Fibroblast of skin of right biceps (primary cell): ENCODE data around the gene ZFP36.
A peak's percentile ranks its signal among the peaks of the same experiment; 100 is the strongest.

Experiments used
- DNase-seq: peaks from one replicate; pipeline ENCODE4 v3.0.0-alpha.2; 2013

The ZFP36 gene

GRCh38 chr19:39385629-39386411 lies 20.8 kb upstream of the ZFP36 start:
- DNase-seq, result no peak

GRCh38 chr19:39386557-39386956 lies 20.1 kb upstream of the ZFP36 start:
- DNase-seq, result no peak

- no peak for DNase-seq
Measured at GRCh38 chr19:39388657-39389056, 18.0 kb upstream of the ZFP36 start.

GRCh38 chr19:39389631-39390414 lies 16.8 kb upstream of the ZFP36 start:
- no peak for DNase-seq

- DNase-seq, result no peak
Measured at GRCh38 chr19:39390451-39390750, 16.2 kb upstream of the ZFP36 start.

- DNase-seq, result peak; percentile 100
Measured at GRCh38 chr19:39390751-39391437, 15.8 kb upstream of the ZFP36 start, which contains the start of the genes MED29 and PAF1. Gene MED29 (plus strand): TSS chr19:39391378. CDS start chr19:39391423, 45 bp downstream. Gene PAF1 (minus strand): TSS chr19:39391106. CDS start chr19:39390864, 242 bp downstream.

- peak; percentile 79 for DNase-seq
Measured at GRCh38 chr19:39397360-39398296, 9.0 kb upstream of the ZFP36 start.

- DNase-seq, result peak; percentile 71
Measured at GRCh38 chr19:39398297-39398864, 8.3 kb upstream of the ZFP36 start.

GRCh38 chr19:39399668-39400050 lies 7.0 kb upstream of the ZFP36 start:
- no peak for DNase-seq

- DNase-seq, result no peak
Measured at GRCh38 chr19:39400061-39400460, 6.6 kb upstream of the ZFP36 start.

- no peak for DNase-seq
Measured at GRCh38 chr19:39401070-39401548, 5.5 kb upstream of the ZFP36 start.

- peak; percentile 72 for DNase-seq
Measured at GRCh38 chr19:39401549-39402345, 4.9 kb upstream of the ZFP36 start.

- DNase-seq, result peak; percentile 95
Measured at GRCh38 chr19:39402346-39403300, 4.0 kb upstream of the ZFP36 start.

GRCh38 chr19:39403331-39404312 lies 3.0 kb upstream of the ZFP36 start:
- DNase-seq, result peak; percentile 100

- DNase-seq, result no peak
Measured at GRCh38 chr19:39405261-39405957, 1.2 kb upstream of the ZFP36 start.

- no peak for DNase-seq
Measured at GRCh38 chr19:39405958-39406655, 540 bp upstream of the ZFP36 start.

- no peak for DNase-seq
Measured at GRCh38 chr19:39407410-39407659, 688 bp downstream of the ZFP36 start.
